Smooth muscle cell (in vitro differentiated cells): ENCODE measurements around the gene HFM1. TPM values are rescaled to one million over a fixed set of nuclear protein-coding genes. Genes with fewer than 3 reads are reported as not detected.
"Not testable (repeated sequence)": the region's sequence is repeated elsewhere in the genome, so short reads cannot be mapped to it uniquely, and the experiment has no call there.

ENCODE experiments used
- DNase-seq: peaks from one replicate; lab custom pipeline; 2025; ENCODE audit not compliant: unreplicated experiment; lab: John Stamatoyannopoulos, UW
- H2AFZ ChIP-seq: fragments of 200-600 bp; sonication (generic); 2 replicates; pipeline ENCODE4 v1.6.0; 2016; ENCODE audit warnings: antibody characterized with exemption, low read depth, mild to moderate bottlenecking
- H3F3A ChIP-seq: fragments of 200-600 bp; sonication (generic); 2 replicates; pipeline ENCODE4 v1.6.0; 2017; ENCODE audit warnings: antibody characterized with exemption, low read depth
- H3K27ac ChIP-seq: fragments of 200-600 bp; sonication (generic); 2 replicates; pipeline ENCODE4 v1.5.1; 2016; ENCODE audit warnings: low read depth, mild to moderate bottlenecking
- H3K27me3 ChIP-seq: fragments of 200-600 bp; sonication (generic); 2 replicates; pipeline ENCODE4 v1.6.1; 2016; ENCODE audit warnings: low read depth, mild to moderate bottlenecking
- H3K36me3 ChIP-seq: fragments of 200-600 bp; sonication (generic); 2 replicates; pipeline ENCODE4 v1.5.1; 2016; ENCODE audit warnings: low read depth
- H3K4me1 ChIP-seq: fragments of 200-600 bp; sonication (generic); 2 replicates; pipeline ENCODE4 v1.5.1; 2016; ENCODE audit warnings: low read depth
- H3K4me2 ChIP-seq: fragments of 200-600 bp; sonication (generic); 2 replicates; pipeline ENCODE4 v1.6.0; 2016; ENCODE audit warnings: mild to moderate bottlenecking
- H3K4me3 ChIP-seq: fragments of 200-600 bp; sonication (generic); 2 replicates; pipeline ENCODE4 v1.5.1; 2016; ENCODE audit warnings: mild to moderate bottlenecking
- H3K79me2 ChIP-seq: fragments of 200-600 bp; sonication (generic); 2 replicates; pipeline ENCODE4 v1.6.0; 2016; ENCODE audit warnings: low read depth, mild to moderate bottlenecking
- H3K9ac ChIP-seq: fragments of 200-600 bp; sonication (generic); 2 replicates; pipeline ENCODE4 v1.6.0; 2016; ENCODE audit warnings: low read depth
- H3K9me3 ChIP-seq: fragments of 200-600 bp; sonication (generic); replicated peaks from 2 replicates; pipeline ENCODE4 v1.5.1; 2016; ENCODE audit warnings: low read depth
- H4K20me1 ChIP-seq: fragments of 200-600 bp; sonication (generic); 2 replicates; pipeline ENCODE4 v1.6.0; 2016; ENCODE audit warnings: low read depth
- CTCF ChIP-seq: fragments of 200-600 bp; sonication (generic); IDR thresholded peaks from 2 replicates; pipeline ENCODE4 v1.5.1; 2017; ENCODE audit warnings: borderline replicate concordance, mild to moderate bottlenecking, antibody characterized with exemption; ENCODE audit not compliant: insufficient read depth, poor library complexity, severe bottlenecking
- WGBS: methylation state at CpG from one replicate; pipeline ENCODE4 v1.1.7; 2016; ENCODE audit warnings: low lambda C conversion rate; 5-methylcytosine and 5-hydroxymethylcytosine counted together
- polyA plus RNA-seq: library from polyadenylated mRNA; unstranded; fragments of >200 nt; fragmentation: Nextera tagmentation; extraction: Ambion mirVana; gene quantifications from 2 replicates; pipeline ENCODE4 v1.2.1, GENCODE V29; 2016
- total RNA-seq: library from RNA; depleted of rRNA; stranded (reverse); fragments of >200 nt; gene quantifications from 2 replicates; pipeline ENCODE4 v1.2.3, GENCODE V29; 2014

HFM1 gene
- total and polyA plus RNA-seq, 2 experiments from 2014 or later, result 0.31 to 1.0 TPM

GRCh38 chr1:91311672-91312071 is 93.0 kb downstream of the HFM1 start:
- H3F3A ChIP-seq, result no peaks in the 10 kb centered on the region
- DNase-seq, result no peak
- H3K9me3 ChIP-seq, result peaks cover 3% of the 10 kb centered on the region
- H3K4me3 ChIP-seq, result no peak overlapping the region
- H4K20me1 ChIP-seq, result no peaks in the 10 kb centered on the region
- no peak overlapping the region for H3K9ac ChIP-seq
- H3K36me3 ChIP-seq, result no peaks in the 10 kb centered on the region
- H3K79me2 ChIP-seq, result no peaks in the 10 kb centered on the region
- no peak for TF ChIP-seq CTCF
- H2AFZ ChIP-seq, result no peak overlapping the region
- H3K27ac ChIP-seq, result no peak overlapping the region
- H3K27me3 ChIP-seq, result no peaks in the 10 kb centered on the region
- no peak overlapping the region for H3K4me2 ChIP-seq
- whole genome bisulfite sequencing, result 90% methylated on average over 2 of the region's 2 CpGs
- H3K4me1 ChIP-seq, result no peaks in the 10 kb centered on the region

- Histone ChIP-seq H3K9me3 (peaks cover 3% of the 10 kb centered on the region), H3K4me2 (no peak overlapping the region), H4K20me1 (no peaks in the 10 kb centered on the region), H3K9ac (no peak overlapping the region), H3K4me3 (no peak overlapping the region), H2AFZ (no peak overlapping the region), H3F3A (no peaks in the 10 kb centered on the region), H3K36me3 (peaks cover 3% of the 10 kb centered on the region), H3K79me2 (no peaks in the 10 kb centered on the region), H3K27ac (no peak overlapping the region), H3K4me1 (no peaks in the 10 kb centered on the region), H3K27me3 (no peaks in the 10 kb centered on the region)
- TF ChIP-seq CTCF, result no peak
- no peak for DNase-seq
Measured at GRCh38 chr1:91308544-91308943, 96.1 kb downstream of the HFM1 start.

- Histone ChIP-seq H3K79me2 (no peaks in the 10 kb centered on the region), H3K27me3 (no peaks in the 10 kb centered on the region), H3K4me3 (no peak overlapping the region), H3K36me3 (peaks cover 3% of the 10 kb centered on the region), H4K20me1 (no peaks in the 10 kb centered on the region), H3K9me3 (peaks cover 3% of the 10 kb centered on the region), H3K9ac (no peak overlapping the region), H3F3A (no peaks in the 10 kb centered on the region), H3K27ac (no peak overlapping the region), H3K4me2 (no peak overlapping the region), H3K4me1 (no peaks in the 10 kb centered on the region), H2AFZ (no peak overlapping the region)
- no peak for TF ChIP-seq CTCF
- 96% methylated on average over 1 of the region's 1 CpG for WGBS
- no peak for DNase-seq
Measured at GRCh38 chr1:91307784-91308409, 96.7 kb downstream of the HFM1 start.

GRCh38 chr1:91303165-91303564 is 101.5 kb downstream of the HFM1 start:
- 89% methylated on average over 1 of the region's 1 CpG for WGBS
- Histone ChIP-seq H3K27ac (no peak overlapping the region), H2AFZ (no peak overlapping the region), H3K9ac (no peak overlapping the region), H3K4me3 (no peak overlapping the region), H3K79me2 (no peaks in the 10 kb centered on the region), H4K20me1 (no peaks in the 10 kb centered on the region), H3F3A (no peaks in the 10 kb centered on the region), H3K4me2 (no peak overlapping the region), H3K9me3 (peaks cover 2% of the 10 kb centered on the region), H3K27me3 (no peaks in the 10 kb centered on the region), H3K36me3 (peaks cover 3% of the 10 kb centered on the region), H3K4me1 (no peaks in the 10 kb centered on the region)
- no peak for TF ChIP-seq CTCF
- DNase-seq, result no peak

- not testable (repeated sequence) for H3K27ac ChIP-seq, H4K20me1 ChIP-seq, DNase-seq, H2AFZ ChIP-seq, H3K79me2 ChIP-seq, H3K4me2 ChIP-seq, H3K27me3 ChIP-seq, H3K4me1 ChIP-seq, H3K36me3 ChIP-seq, H3K9me3 ChIP-seq, H3K9ac ChIP-seq, H3F3A ChIP-seq, H3K4me3 ChIP-seq
- 94% methylated on average over 26 of the region's 47 CpGs for WGBS
Measured at GRCh38 chr1:91288843-91289553, 115.6 kb downstream of the HFM1 start.

GRCh38 chr1:91286962-91287317 is 117.7 kb downstream of the HFM1 start:
- not testable (repeated sequence) for H3K4me3 ChIP-seq, H4K20me1 ChIP-seq, H3K9ac ChIP-seq, H3K36me3 ChIP-seq, H3K27me3 ChIP-seq, H3K79me2 ChIP-seq, H2AFZ ChIP-seq, DNase-seq, H3K4me1 ChIP-seq, H3K9me3 ChIP-seq, H3K4me2 ChIP-seq, H3F3A ChIP-seq, H3K27ac ChIP-seq
- WGBS, result 61% methylated on average over 7 of the region's 13 CpGs
